HG02852 (cell line): ENCODE results near the gene THAP7.

Source experiments
- ATAC-seq: cut with Tn5 transposase; IDR thresholded peaks from one replicate; pipeline ENCODE4 v1.9.1; 2021; ENCODE audit warnings: mild to moderate bottlenecking, moderate library complexity; ENCODE audit not compliant: unreplicated experiment

THAP7 gene

GRCh38 chr22:20949698-20950183, 52.2 kb downstream of the THAP7 start:
- no peak for ATAC-seq
